Activated CD4-positive, alpha-beta T cell treated with anti-CD3 and anti-CD28 coated beads, Interleukin-2, Interleukin-4, amounts not matched to agents 100 ng/mL and 50 ng/mL, durations not matched to agents 16 hours and 8 hours (primary cell): ENCODE data around the gene GRK5.

Experiments
- DNase-seq: peaks from one replicate; pipeline ENCODE4 v3.0.0-alpha.2; 2020; ENCODE audit warnings: low spot score

GRK5 gene

GRCh38 chr10:119342335-119342734 lies 135.0 kb downstream of the GRK5 start:
- DNase-seq = no peak

GRCh38 chr10:119343011-119343601 lies 135.7 kb downstream of the GRK5 start:
- DNase-seq = no peak

DNA sequence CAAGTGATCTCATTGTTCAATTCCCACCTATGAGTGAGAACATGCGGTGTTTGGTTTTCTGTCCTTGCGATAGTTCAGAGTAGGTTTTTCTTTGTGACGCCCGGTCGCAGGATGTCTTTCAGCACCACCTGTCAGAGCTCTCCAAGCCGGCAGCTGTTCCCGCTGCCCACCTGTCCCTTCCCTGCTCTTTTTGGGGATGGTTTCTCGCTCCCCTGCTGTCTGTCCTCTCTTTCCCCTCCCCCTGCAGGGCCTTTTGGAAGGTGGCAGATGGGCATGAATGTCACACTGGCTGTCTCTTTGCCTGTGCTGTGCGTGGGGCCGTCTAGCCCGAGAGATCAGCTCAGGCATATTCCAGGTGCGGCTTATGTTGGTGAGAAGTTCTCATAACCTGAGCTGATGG lies 137.0 kb downstream of the GRK5 start:
- DNase-seq = no peak

DNA sequence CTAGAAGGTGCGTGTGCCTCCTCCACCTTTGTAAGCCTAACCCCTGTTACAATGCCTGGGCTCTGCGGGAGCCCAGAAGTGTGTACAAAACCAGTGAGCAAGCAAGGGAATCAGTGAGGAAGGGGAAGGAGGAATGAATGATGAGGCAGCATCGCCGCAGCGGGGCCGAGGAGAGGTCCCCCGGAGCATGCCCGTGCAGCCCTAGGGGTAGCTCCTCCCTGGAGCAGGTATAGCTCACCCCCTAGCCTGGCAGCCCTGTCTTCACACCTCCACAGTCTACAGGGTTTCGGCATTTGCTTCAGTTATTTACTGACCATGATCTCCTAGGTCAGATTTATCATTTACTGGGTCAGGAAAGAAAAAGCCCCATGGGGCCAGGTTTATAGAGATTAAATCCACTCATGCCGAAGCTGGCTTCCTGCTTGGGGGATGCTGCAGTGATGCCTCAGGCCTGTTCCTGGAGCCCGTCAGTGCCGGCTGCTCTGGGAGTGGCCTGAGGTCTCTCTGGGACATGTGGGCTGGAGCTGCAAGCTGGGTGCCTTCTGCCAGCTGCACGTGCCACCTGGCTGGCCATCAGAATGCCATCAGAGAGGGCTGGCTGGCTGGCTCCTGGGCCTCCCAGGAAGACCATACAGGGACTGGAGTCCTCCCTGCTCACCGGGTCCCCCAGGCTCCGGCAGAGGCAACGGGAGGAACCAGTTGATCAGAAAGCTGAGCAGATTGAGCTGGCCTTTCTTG lies 138.9 kb downstream of the GRK5 start:
- DNase-seq = no peak

- no peak for DNase-seq
Measured at GRCh38 chr10:119347181-119347974, 140.0 kb downstream of the GRK5 start.

DNA sequence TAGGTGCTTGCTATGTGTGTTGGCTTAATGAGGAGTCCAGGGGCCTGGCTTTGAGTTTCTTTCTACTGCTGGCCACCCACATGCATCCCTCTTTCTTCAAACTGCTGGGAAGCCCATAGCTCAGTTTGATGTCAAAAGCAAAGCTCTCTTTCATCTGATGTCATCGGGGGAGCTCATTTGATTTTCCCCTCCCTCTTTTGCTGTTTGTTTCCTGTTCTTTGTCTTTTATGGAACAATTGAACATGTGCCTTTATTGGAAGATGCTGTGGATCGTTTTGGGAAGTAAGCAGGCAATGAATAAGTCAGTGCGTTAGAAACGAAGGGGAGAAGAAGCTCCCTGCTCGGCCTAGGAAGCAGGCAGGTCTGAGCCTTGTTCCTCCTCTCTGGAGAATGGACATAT lies 140.7 kb downstream of the GRK5 start:
- DNase-seq = no peak

DNA sequence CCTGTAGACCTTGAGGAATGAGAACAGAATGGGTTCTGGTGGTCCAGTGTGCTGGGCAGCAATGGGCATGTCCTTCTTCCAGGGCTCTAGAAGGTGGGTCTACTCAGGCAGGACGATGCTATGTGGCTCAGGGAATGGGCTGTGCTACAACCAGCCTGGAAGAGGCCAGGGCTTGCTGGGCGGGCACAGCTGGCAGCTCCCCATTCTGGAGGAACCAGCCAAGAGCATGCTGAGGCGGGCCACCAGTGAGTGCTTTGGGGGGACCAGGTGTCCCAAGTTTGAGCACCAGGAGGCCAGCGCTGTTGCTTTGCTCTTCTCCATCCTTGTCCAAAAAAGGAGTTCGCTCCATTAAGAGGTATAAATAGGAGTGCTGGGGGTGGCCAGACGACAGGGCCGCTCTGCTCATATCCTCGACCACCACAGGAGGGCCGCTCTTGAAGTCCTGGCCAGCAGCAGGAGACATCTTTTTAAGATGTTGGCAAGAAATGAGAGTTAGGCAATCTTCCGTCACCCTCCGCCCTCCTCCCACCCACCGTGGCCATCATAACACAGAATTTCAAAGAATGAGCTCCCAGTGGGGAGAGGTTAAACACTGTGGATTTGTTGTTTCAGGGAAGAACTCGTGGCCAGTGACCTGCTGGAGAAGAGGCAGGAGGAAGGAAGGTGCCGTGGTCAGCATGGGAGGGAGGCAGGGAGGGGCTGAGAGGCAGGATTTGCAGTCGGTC lies 141.3 kb downstream of the GRK5 start:
- no peak for DNase-seq

DNA sequence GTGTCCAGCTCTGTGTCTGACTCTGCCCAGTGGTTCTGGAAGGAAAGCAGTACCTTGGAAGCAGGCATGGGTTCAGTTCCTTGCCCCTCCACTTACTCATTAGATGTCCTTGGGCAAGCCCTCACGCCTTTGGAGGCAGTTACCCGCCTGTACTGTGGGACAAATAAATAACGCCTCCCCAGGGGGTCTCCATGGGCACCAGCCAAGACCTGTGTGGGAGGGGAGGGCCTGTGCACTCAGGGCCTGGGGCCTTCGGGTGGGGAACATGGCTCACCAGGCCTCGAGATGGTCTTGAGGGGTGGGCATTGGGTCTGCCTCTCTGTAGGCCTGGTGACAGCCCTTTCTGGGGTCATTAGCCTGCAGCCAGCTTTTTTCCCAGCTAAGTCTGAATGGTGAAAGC lies 142.0 kb downstream of the GRK5 start:
- DNase-seq = no peak

DNA sequence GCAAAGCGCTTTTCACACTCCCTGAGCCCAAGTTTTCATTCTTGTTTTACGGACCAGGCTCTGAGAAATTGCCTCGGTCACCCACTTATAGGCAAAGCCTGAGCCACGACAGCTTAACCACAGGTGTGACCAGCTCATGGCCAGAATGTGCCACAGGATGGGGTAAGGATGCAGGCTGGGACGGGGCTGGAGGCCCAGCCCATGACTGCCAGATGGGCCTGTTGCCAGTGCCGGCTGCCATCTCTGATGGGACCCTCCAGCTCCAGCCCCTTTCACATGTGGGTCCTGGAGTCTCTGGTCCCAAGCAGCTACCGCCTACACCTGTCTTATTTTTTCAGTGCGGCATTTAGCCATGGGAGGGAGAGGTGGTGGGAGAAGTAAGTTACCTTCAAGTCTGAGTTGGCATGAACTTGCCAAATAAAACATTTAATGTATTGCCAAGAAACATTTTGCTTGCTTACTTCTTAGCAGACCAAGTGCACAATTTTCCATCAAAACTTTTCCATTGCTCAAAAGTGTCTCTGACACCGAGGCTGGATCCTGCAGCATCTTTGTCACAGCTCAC lies 142.6 kb downstream of the GRK5 start:
- DNase-seq = no peak

DNA sequence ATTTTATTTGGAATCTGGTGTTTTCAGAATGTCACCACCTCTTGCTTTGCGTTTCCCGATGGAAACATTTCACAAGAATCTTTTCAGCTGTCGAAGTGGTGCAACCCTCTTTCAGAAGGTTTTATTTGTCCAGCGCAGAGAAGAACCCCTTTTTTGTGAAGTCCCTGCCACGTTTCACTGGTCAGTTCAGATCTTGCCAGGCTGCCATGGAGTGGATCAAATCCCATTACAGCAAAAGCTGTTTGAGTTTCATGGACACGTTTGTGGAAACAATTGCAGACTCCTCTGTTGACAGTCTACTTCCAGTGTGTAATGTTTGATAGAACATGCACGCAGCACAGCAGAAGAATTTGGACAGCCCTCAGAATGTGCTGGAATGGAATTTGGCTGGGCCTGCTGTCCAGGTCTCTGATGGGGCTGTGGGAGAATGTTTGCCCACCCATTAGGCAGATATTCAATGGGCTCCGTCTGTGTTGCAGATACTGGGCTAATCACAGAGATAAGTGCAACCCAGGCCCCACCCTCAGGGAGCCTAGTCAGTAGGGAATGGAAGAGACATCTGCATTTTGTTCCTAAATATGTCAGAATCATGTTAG lies 143.2 kb downstream of the GRK5 start:
- no peak for DNase-seq

DNA sequence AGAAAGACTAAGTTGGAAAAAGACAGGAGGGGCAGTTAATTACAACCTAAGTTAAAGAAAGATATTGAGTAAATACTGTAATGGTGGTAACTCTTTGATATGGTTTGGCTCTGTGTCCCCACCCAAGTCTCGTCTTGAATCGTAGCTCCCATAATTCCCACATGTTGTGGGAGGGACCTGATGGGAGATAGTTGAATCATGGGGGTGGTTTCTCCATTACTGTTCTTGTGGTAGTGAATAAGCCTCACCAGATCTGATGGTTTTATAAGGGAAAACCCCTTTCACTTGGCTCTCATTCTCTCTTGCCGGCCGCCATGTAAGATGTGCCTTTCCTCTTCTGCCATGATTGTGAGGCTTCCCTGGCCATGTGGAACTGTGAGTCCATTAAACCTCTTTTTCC lies 143.8 kb downstream of the GRK5 start:
- DNase-seq = no peak

- DNase-seq = no peak
Measured at GRCh38 chr10:119352042-119352441, 144.7 kb downstream of the GRK5 start.

GRCh38 chr10:119352807-119353206 lies 145.4 kb downstream of the GRK5 start:
- DNase-seq = no peak

GRCh38 chr10:119353421-119353820 lies 146.1 kb downstream of the GRK5 start:
- DNase-seq = no peak

- no peak for DNase-seq
Measured at GRCh38 chr10:119355930-119356329, 148.6 kb downstream of the GRK5 start.

DNA sequence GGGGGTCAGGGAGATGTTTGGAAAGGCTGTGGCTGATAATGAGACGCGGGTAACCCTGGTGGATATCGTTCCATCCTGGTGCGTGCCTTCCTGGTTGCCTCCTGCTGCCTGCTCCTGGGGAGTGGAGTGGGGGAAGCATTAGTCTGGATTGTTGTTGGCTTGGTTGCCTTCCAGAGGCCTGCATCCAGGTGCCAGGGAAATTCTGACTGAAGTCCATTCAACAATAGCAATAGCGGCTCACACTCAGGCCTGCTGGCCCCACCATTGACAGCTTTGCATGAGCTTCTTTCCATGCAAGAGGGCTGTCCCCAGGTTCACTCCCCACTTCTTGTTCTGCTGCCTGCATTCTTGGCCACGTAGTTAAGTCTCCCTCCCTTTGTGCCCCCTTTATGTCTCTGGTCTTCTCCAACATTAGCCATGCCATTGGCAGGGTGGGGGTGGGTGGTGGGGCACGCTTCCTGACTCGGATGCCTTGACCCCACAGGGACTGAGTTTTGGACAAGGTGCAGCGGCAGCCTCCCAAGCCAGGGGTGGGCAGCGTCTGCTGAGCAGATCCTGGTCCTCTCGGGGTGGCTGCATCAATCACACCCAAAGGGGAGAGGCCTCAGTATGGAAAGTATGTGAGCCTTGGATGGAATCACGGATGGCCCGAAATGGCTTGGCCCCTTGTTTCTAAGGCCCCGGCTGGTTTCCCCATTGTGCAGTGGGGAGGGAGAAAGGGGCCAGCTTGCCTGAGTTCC lies 150.2 kb downstream of the GRK5 start:
- no peak for DNase-seq

GRCh38 chr10:119358152-119358512 lies 150.8 kb downstream of the GRK5 start:
- DNase-seq = no peak

DNA sequence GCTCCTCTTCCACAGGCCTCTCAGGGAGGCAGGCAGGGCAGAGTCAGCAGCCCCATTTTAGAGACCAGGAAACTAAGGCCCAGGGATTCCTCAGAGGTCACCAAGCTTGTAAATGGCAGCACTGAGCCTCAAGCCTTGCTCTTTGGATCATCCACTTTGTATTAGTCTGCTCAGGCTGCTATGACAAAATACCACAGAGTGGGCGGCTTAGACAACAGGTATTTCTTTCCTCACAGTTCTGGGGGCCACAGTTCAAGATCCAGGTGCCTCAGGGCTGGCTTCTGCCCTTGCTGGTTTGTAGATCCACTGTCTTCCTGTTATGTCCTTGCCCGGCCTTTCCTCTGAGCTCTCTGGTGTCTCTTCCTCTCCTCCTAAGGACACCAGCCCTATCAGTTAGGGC lies 151.2 kb downstream of the GRK5 start:
- no peak for DNase-seq

DNA sequence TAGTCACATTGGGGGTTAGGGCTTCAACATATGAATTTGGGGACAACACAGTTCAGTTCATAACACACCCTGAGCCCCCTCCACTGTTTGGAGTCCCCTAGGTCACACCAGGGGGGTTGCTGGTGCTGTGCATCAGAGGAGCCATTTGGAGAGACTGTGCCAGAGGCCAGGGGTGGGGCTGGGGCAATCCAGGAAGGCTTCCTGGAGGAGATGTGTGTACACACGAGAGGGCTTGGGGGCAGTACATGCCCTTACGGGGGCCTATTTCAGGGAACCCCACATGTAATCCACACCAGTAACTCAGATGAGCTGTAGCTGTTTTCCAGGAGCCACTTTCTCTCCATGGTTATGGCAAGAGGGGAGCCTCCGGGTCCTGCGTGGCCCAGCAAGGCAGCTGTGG lies 151.7 kb downstream of the GRK5 start:
- no peak for DNase-seq

GRCh38 chr10:119360181-119360921 lies 153.0 kb downstream of the GRK5 start:
- DNase-seq = no peak
